Measurements from ENCODE around the gene GATAD2A. TPM values are rescaled to one million over a fixed set of nuclear protein-coding genes. Genes with fewer than 3 reads are reported as not detected.

GATAD2A gene
- total RNA-seq, 4 donors from 2014 or later: 45.6 to 102 (median 65.7) TPM

GRCh38 chr19:19532806-19533701, 127.6 kb downstream of the GATAD2A start:
- Histone ChIP-seq H3K27me3 (peaks cover 15% of the 10 kb centered on the region), H3K27ac (no peak overlapping the region), H3K36me3 (no peaks in the 10 kb centered on the region), H3K4me1 (peaks cover 2 to 18% (median 10%) of the 10 kb centered on the region in 4 donors), H3K4me3 (no peak overlapping the region), H3K9me3 (no peaks in the 10 kb centered on the region)
- in situ Hi-C loops (cut with MboI; ENCODE audit: low pct_ligation_motif_present in 1 of 4, low pct_unique_long_range_greater_than_20kb in 1 of 4, low sequenced_read_pairs in 3 of 4): loop anchor here (5.0 to 25.0 kb wide), 5 partner anchors 104 to 754 kb away; partner anchors contain the start of genes GMIP (in 4 of the 4) and LPAR2 (in 1 of the 4)
- WGBS, 2 donors (ENCODE audit: low coverage in 1 of 2): 66 to 78% methylated on average over 6 to 13 of the region's 14 CpGs
- DNase-seq: no peak
- TF ChIP-seq POLR2A (IDR thresholded peaks at IDR 0.05) (no peak), EP300 (IDR thresholded peaks at IDR 0.05; ENCODE audit: low read depth) (no peak), CTCF (IDR thresholded peaks at IDR 0.05) (no peak), POLR2AphosphoS5 (IDR thresholded peaks at IDR 0.05) (no peak)
- intact Hi-C loops (cut with DNase I; ENCODE audit: low total_unique reads): loop anchor here (2.0 to 10.0 kb wide), 2 partner anchors 114 to 422 kb away; no protein-coding TSS in a partner anchor

DNA sequence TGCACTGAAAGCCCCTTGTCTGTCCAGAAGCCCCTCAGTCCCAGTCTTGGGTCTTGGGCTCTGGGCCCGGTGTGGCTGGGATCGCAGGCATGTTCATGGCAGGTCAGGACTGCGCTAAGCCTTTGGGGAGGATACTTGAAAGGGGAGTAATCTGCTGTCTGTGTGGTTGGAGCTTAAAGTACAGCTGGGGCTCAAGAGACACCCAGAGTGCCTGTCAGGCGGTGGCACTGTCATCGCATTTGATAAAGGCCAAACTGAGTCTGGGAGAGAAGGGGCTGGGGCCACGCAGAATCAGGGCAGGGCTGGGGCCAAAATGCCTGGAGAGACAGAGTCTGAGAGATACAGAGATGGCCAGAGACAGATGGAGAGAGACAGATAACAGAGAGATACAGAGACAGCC, 128.4 kb downstream of the GATAD2A start:
- TF ChIP-seq POLR2AphosphoS5 (IDR thresholded peaks at IDR 0.05): no peak
- TF ChIP-seq CTCF (IDR thresholded peaks at IDR 0.05): no peak
- TF ChIP-seq POLR2A (IDR thresholded peaks at IDR 0.05): no peak
- no peak for TF ChIP-seq EP300 (IDR thresholded peaks at IDR 0.05; ENCODE audit: low read depth)
- in situ Hi-C loops (cut with MboI; ENCODE audit: low pct_ligation_motif_present in 1 of 4, low pct_unique_long_range_greater_than_20kb in 1 of 4, low sequenced_read_pairs in 3 of 4): loop anchor here (5.0 to 25.0 kb wide), 5 partner anchors 103 to 753 kb away; partner anchors contain the start of genes GMIP (in 4 of the 4) and LPAR2 (in 1 of the 4)
- H3K36me3 ChIP-seq: no peaks in the 10 kb centered on the region
- 87 to 100% methylated on average over 1 to 6 of the region's 6 CpGs for WGBS, 2 donors (ENCODE audit: low coverage in 1 of 2)
- H3K27me3 ChIP-seq: peaks cover 23% of the 10 kb centered on the region
- no peak overlapping the region for H3K4me3 ChIP-seq
- intact Hi-C loops (cut with DNase I; ENCODE audit: low total_unique reads): loop anchor here (2.0 to 10.0 kb wide), 2 partner anchors 113 to 421 kb away; no protein-coding TSS in a partner anchor
- H3K9me3 ChIP-seq: no peaks in the 10 kb centered on the region
- H3K27ac ChIP-seq: no peak overlapping the region
- peaks cover 6 to 26% (median 18%) of the 10 kb centered on the region in 4 donors for H3K4me1 ChIP-seq
- no peak for DNase-seq

- H3K9me3 ChIP-seq: no peaks in the 10 kb centered on the region
- 80 to 94% methylated on average over 2 to 24 of the region's 27 CpGs for WGBS, 2 donors (ENCODE audit: low coverage in 1 of 2)
- no peak for TF ChIP-seq POLR2A (IDR thresholded peaks at IDR 0.05)
- no peak for TF ChIP-seq CTCF (IDR thresholded peaks at IDR 0.05)
- TF ChIP-seq EP300 (IDR thresholded peaks at IDR 0.05; ENCODE audit: low read depth): no peak
- no peak for TF ChIP-seq POLR2AphosphoS5 (IDR thresholded peaks at IDR 0.05)
- intact Hi-C loops (cut with DNase I; ENCODE audit: low total_unique reads): loop anchor here (10.0 kb wide), 1 partner anchor 420 kb away; no protein-coding TSS in a partner anchor
- no peak for DNase-seq
- H3K4me3 ChIP-seq: no peak overlapping the region
- no peak overlapping the region for H3K27ac ChIP-seq
- no peaks in the 10 kb centered on the region for H3K36me3 ChIP-seq
- peaks cover 6 to 26% (median 19%) of the 10 kb centered on the region in 4 donors for H3K4me1 ChIP-seq
- in situ Hi-C loops (cut with MboI; ENCODE audit: low pct_ligation_motif_present in 1 of 4, low pct_unique_long_range_greater_than_20kb in 1 of 4, low sequenced_read_pairs in 3 of 4): loop anchor here (5.0 to 25.0 kb wide), 5 partner anchors 103 to 753 kb away; partner anchors contain the start of genes GMIP (in 4 of the 4) and LPAR2 (in 1 of the 4)
- peaks cover 32% of the 10 kb centered on the region for H3K27me3 ChIP-seq
These were observed 129.2 kb downstream of the GATAD2A start for GRCh38 chr19:19534556-19535265.

Data from transverse colon (tissue), 4 donors.